HCT116 (cell line): ENCODE measurements around the gene HOXD8. TPM values are rescaled to one million over a fixed set of nuclear protein-coding genes. Genes with fewer than 3 reads are reported as not detected.

Experiments used
- ATAC-seq: fragments of 200-7000 bp; cut with Tn5 transposase; 2 replicates; pipeline ENCODE4 v1.9.1; 2020; ENCODE audit warnings: mild to moderate bottlenecking, moderate library complexity
- BruUV-seq: library from RNA; stranded (reverse); fragments of 400-500 nt; replicated peaks from 2 replicates; lab custom pipeline; 2021; lab: Mats Ljungman, UMichigan
- CTCF ChIA-PET: fragments of 300-600 bp; sonication (Branson Sonifier 250); formaldehyde crosslinking; loops from one replicate; lab custom pipeline; 2021; ENCODE audit warnings: antibody characterized with exemption; lab: Charles Lee
- POLR2A ChIA-PET: fragments of 300-600, 350-600 bp; sonication (Branson Sonifier 250); formaldehyde crosslinking; loops from one replicate; lab custom pipeline; 2021; ENCODE audit warnings: antibody characterized with exemption; lab: Charles Lee
- RAD21 ChIA-PET, 2 experiments: fragments of 300-600 bp; sonication (Branson Sonifier 250); formaldehyde crosslinking; loops; one replicate each; lab custom pipeline; 2023; ENCODE audit warnings: low total read pairs in 2 of 2; ENCODE audit not compliant: uncharacterized antibody in 2 of 2, unreplicated experiment in 2 of 2, low non-redundant PET in 1 of 2; lab: Charles Lee
- DNase-seq: peaks from one replicate; pipeline ENCODE4 v3.0.0-alpha.2; 2010; ENCODE audit warnings: low read depth, low spot score
- H2AFZ ChIP-seq: fragments of 200-600 bp; shearing (Covaris generic), sonication (generic); 2 replicates; pipeline ENCODE4 v1.6.1; 2017; ENCODE audit warnings: low read depth, mixed run types, mixed read lengths, antibody characterized with exemption, low read length; ENCODE audit not compliant: poor library complexity, severe bottlenecking
- H3K27ac ChIP-seq: 2 replicates; pipeline ENCODE4 v1.5.1; 2012; ENCODE audit warnings: low read depth, low read length
- H3K27me3 ChIP-seq: fragments of 200-600 bp; sonication (generic); 2 replicates; pipeline ENCODE4 v1.6.1; 2016; ENCODE audit warnings: mixed run types, low read length, mixed read lengths; ENCODE audit not compliant: insufficient read depth
- H3K36me3 ChIP-seq, 2 experiments: fragments of 200-500 bp in 1 of 2; fragments of 200-600 bp in 1 of 2; sonication (Bioruptor generic) in 1 of 2; sonication (generic) in 1 of 2; 2 replicates each; pipeline versions ENCODE4 v1.5.1 to v1.6.1; 2014 to 2016; ENCODE audit warnings: low read length in 2 of 2, inconsistent platforms in 1 of 2, mixed read lengths in 1 of 2, mixed run types in 1 of 2; ENCODE audit not compliant: insufficient read depth in 2 of 2, control insufficient read depth in 1 of 2
- H3K4me1 ChIP-seq, 2 experiments: fragments of 200-600 bp in 1 of 2; sonication (generic) in 1 of 2; 2 replicates each; pipeline versions ENCODE4 v1.5.1 to v1.6.1; 2012 to 2017; ENCODE audit warnings: low read length in 2 of 2, inconsistent platforms in 1 of 2, mild to moderate bottlenecking in 1 of 2, mixed read lengths in 1 of 2, mixed run types in 1 of 2, moderate library complexity in 1 of 2; ENCODE audit not compliant: insufficient read depth in 2 of 2, control insufficient read depth in 1 of 2
- H3K4me2 ChIP-seq: fragments of 200-600 bp; sonication (generic); 2 replicates; pipeline ENCODE4 v1.6.1; 2017; ENCODE audit warnings: mixed run types, low read length, mixed read lengths
- H3K4me3 ChIP-seq, 2 experiments: fragments of 200-600 bp in 1 of 2; sonication (generic) in 1 of 2; replicated peaks in 1 of 2; 2 replicates each; pipeline ENCODE4 v1.5.1; 2011 to 2016; ENCODE audit warnings: low read length in 2 of 2, control low read depth in 1 of 2, low read depth in 1 of 2, mild to moderate bottlenecking in 1 of 2, mixed read lengths in 1 of 2, mixed run types in 1 of 2
- H3K79me2 ChIP-seq: fragments of 200-600 bp; sonication (generic); 2 replicates; pipeline ENCODE4 v1.6.1; 2017; ENCODE audit warnings: mild to moderate bottlenecking, mixed run types, low read length, moderate library complexity, mixed read lengths; ENCODE audit not compliant: insufficient read depth
- H3K9ac ChIP-seq: fragments of 200-600 bp; sonication (generic); 2 replicates; pipeline ENCODE4 v1.6.1; 2016; ENCODE audit warnings: low read length, mixed read lengths
- H3K9me2 ChIP-seq: fragments of 200-600 bp; sonication (generic), shearing (Covaris generic); 2 replicates; pipeline ENCODE4 v1.6.1; 2017; ENCODE audit warnings: mixed run types, mild to moderate bottlenecking, moderate library complexity; ENCODE audit not compliant: insufficient read depth
- H3K9me3 ChIP-seq, 2 experiments: fragments of 200-500 bp in 1 of 2; fragments of 200-600 bp in 1 of 2; sonication (Bioruptor generic) in 1 of 2; sonication (generic) in 1 of 2; 2 replicates each; pipeline ENCODE4 v1.6.1; 2014 to 2017; ENCODE audit warnings: low read length in 2 of 2, mixed read lengths in 2 of 2, inconsistent platforms in 1 of 2, low read depth in 1 of 2, mild to moderate bottlenecking in 1 of 2, mixed run types in 1 of 2, moderate library complexity in 1 of 2; ENCODE audit not compliant: control insufficient read depth in 1 of 2, insufficient read depth in 1 of 2
- H4K20me1 ChIP-seq: fragments of 200-600 bp; sonication (generic), shearing (Covaris generic); 2 replicates; pipeline ENCODE4 v1.6.1; 2017; ENCODE audit warnings: mixed run types, mild to moderate bottlenecking, moderate library complexity; ENCODE audit not compliant: insufficient read depth
- CEBPB ChIP-seq: IDR thresholded peaks from 2 replicates; pipeline ENCODE4 v1.6.1; 2012; ENCODE audit warnings: low read depth
- EGR1 ChIP-seq: IDR thresholded peaks from 2 replicates; pipeline ENCODE4 v1.6.1; 2012; ENCODE audit warnings: low read depth
- SP1 ChIP-seq: IDR thresholded peaks from 2 replicates; pipeline ENCODE4 v1.6.1; 2012; ENCODE audit warnings: low read depth
- SRF ChIP-seq: IDR thresholded peaks from 2 replicates; pipeline ENCODE4 v1.6.1; 2012; ENCODE audit warnings: low read depth
- TCF7L2 ChIP-seq: IDR thresholded peaks from 2 replicates; pipeline ENCODE4 v1.7.0; 2011; ENCODE audit warnings: borderline replicate concordance, inconsistent platforms; ENCODE audit not compliant: insufficient read depth, insufficient read length; ENCODE audit errors: extremely low read depth
- intact Hi-C: fragments of 100-400 bp; cut with micrococcal nuclease; formaldehyde crosslinking; loops from 2 replicates; pipeline ENCODE4 v1.10.0; 2022
- total RNA-seq: library from RNA; stranded (reverse); gene quantifications from one replicate; pipeline ENCODE4 v1.2.1, GENCODE V29; 2021; ENCODE audit not compliant: unreplicated experiment
- TF ChIP-seq, protein P1 (sequence below): IDR thresholded peaks from 2 replicates; pipeline ENCODE4 v1.6.1; 2012
- TF ChIP-seq, protein P2 (sequence below), 3 experiments: fragments of 200-600 bp in 1 of 3; sonication (generic) in 1 of 3; IDR thresholded peaks in 2 of 3; conservative IDR thresholded peaks in 1 of 3; 2 replicates each; pipeline ENCODE4 v1.5.1; 2012 to 2017; ENCODE audit warnings: low read depth in 2 of 3, low read length in 2 of 3, antibody characterized with exemption in 1 of 3, borderline replicate concordance in 1 of 3, control low read depth in 1 of 3, mild to moderate bottlenecking in 1 of 3, mixed read lengths in 1 of 3, mixed run types in 1 of 3, moderate library complexity in 1 of 3; ENCODE audit not compliant: insufficient read depth in 1 of 3
- TF ChIP-seq, protein P3 (sequence below): IDR thresholded peaks from 2 replicates; pipeline ENCODE4 v1.6.1; 2012; ENCODE audit warnings: low read depth

The HOXD8 gene
- total RNA-seq, 1 experiment from 2014 or later = 6.0 TPM

DNA sequence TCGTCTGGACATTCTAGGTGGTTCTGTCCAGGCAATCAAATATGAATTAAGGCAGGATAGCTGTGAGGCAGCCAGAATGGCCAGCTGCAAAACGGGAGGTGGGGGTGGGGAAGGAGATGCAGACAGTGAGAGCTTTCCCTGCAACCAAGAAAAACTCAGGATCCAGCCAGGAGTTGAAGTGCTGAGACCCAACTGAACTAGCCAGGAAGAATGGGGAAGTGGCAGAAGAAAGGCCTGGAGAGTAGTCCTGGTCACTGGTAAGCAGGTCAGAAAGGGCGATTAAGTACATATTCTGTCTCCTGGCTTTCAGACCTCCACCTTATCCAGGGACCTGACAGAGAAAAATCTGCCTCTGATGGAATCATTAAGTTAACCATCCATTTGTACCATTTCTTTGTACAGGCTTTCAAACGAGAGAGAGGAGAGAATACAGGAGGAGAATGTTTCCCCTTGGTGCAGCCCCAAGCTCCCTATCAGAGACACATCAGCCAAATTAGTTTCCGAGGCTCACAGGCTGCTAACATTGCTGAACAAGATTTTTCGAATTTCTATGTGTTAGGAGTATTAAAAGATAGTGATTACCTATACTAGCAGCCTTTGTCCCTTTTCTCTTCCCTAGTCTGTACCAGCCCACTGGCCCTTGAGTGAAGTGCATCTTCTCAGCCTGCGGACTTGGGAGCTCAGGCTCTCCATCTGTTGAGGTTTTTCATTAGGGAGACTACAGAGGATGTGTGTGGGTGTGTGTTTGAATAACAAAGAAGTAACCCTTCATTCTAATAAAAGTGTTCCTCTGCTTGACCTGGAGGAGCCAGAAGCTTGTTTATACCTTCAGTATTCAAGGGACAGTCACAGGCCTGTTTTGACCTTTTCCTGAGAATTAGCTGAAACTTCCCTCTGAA, 46.5 kb downstream of the HOXD8 start:
- ATAC-seq = no peak
- H3K27me3 ChIP-seq = no peaks in the 10 kb centered on the region
- DNase-seq = no peak
- TF ChIP-seq EGR1 = no peak
- TF ChIP-seq, protein P1, sequence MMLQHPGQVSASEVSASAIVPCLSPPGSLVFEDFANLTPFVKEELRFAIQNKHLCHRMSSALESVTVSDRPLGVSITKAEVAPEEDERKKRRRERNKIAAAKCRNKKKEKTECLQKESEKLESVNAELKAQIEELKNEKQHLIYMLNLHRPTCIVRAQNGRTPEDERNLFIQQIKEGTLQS = no peak
- TF ChIP-seq, protein P2, sequence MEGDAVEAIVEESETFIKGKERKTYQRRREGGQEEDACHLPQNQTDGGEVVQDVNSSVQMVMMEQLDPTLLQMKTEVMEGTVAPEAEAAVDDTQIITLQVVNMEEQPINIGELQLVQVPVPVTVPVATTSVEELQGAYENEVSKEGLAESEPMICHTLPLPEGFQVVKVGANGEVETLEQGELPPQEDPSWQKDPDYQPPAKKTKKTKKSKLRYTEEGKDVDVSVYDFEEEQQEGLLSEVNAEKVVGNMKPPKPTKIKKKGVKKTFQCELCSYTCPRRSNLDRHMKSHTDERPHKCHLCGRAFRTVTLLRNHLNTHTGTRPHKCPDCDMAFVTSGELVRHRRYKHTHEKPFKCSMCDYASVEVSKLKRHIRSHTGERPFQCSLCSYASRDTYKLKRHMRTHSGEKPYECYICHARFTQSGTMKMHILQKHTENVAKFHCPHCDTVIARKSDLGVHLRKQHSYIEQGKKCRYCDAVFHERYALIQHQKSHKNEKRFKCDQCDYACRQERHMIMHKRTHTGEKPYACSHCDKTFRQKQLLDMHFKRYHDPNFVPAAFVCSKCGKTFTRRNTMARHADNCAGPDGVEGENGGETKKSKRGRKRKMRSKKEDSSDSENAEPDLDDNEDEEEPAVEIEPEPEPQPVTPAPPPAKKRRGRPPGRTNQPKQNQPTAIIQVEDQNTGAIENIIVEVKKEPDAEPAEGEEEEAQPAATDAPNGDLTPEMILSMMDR (IDR thresholded peaks at IDR 0.05 in 2 of 3, conservative IDR thresholded peaks at IDR 0.05 in 1 of 3; ENCODE audit: borderline replicate concordance in 1 of 3, insufficient read depth in 1 of 3, low read depth in 2 of 3, low read length in 2 of 3) = no peak
- TF ChIP-seq, protein P3, sequence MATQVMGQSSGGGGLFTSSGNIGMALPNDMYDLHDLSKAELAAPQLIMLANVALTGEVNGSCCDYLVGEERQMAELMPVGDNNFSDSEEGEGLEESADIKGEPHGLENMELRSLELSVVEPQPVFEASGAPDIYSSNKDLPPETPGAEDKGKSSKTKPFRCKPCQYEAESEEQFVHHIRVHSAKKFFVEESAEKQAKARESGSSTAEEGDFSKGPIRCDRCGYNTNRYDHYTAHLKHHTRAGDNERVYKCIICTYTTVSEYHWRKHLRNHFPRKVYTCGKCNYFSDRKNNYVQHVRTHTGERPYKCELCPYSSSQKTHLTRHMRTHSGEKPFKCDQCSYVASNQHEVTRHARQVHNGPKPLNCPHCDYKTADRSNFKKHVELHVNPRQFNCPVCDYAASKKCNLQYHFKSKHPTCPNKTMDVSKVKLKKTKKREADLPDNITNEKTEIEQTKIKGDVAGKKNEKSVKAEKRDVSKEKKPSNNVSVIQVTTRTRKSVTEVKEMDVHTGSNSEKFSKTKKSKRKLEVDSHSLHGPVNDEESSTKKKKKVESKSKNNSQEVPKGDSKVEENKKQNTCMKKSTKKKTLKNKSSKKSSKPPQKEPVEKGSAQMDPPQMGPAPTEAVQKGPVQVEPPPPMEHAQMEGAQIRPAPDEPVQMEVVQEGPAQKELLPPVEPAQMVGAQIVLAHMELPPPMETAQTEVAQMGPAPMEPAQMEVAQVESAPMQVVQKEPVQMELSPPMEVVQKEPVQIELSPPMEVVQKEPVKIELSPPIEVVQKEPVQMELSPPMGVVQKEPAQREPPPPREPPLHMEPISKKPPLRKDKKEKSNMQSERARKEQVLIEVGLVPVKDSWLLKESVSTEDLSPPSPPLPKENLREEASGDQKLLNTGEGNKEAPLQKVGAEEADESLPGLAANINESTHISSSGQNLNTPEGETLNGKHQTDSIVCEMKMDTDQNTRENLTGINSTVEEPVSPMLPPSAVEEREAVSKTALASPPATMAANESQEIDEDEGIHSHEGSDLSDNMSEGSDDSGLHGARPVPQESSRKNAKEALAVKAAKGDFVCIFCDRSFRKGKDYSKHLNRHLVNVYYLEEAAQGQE = no peak
- TF ChIP-seq SRF = no peak
- TF ChIP-seq SP1 = no peak
- TF ChIP-seq CEBPB = no peak
- no peak for TF ChIP-seq TCF7L2
- TF ChIP-seq, all 23 proteins: peak for 0
- H2AFZ ChIP-seq = no peak overlapping the region
- intact Hi-C loops = no loop called here
- no peak overlapping the region for H3K27ac ChIP-seq
- no peaks in the 10 kb centered on the region for H3K4me1 ChIP-seq
- H3K36me3 ChIP-seq = no peaks in the 10 kb centered on the region
- RAD21 ChIA-PET = no interaction called here
- no peaks in the 10 kb centered on the region for H4K20me1 ChIP-seq
- POLR2A ChIA-PET = no interaction called here
- BruUV-seq = no TSS peak
- H3K79me2 ChIP-seq = no peaks in the 10 kb centered on the region
- no peak overlapping the region for H3K4me2 ChIP-seq
- H3K9me3 ChIP-seq = no peaks in the 10 kb centered on the region
- H3K9ac ChIP-seq = no peak overlapping the region
- CTCF ChIA-PET = no interaction called here
- H3K4me3 ChIP-seq = no peak overlapping the region
- no peaks in the 10 kb centered on the region for H3K9me2 ChIP-seq
